ENCODE measurements around the gene BIVM.
A peak's percentile ranks its signal among the peaks of the same experiment; 100 is the strongest.

The BIVM gene

DNA sequence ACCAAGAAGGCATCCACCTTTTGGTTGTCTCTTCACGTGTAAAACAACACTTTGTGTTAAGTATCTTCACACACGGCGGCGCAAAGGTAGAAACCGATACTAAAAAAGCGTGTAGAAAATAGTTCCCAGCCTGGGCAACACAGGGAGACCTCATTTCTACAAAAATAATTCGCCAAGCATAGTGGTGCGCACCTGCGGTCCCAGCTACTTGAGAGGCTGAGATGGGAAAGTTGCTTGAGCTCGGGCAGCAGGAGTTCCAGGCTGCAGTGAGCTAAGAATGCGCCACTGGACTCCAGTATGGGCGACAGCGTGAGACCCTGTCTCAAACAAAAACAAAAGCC, 46.3 kb downstream of the BIVM start:
- no peak for DNase-seq (ENCODE audit: low read depth)

- DNase-seq (ENCODE audit: low read depth): peak; percentile 94
These were observed 46.8 kb downstream of the BIVM start, which contains the start of gene ERCC5 for GRCh38 chr13:102845630-102846260. TSS of gene ERCC5 (plus strand) at chr13:102846032. CDS start at chr13:102846267, 235 bp downstream.

- DNase-seq (ENCODE audit: low read depth): peak; percentile 33
These were observed 47.5 kb downstream of the BIVM start for GRCh38 chr13:102846261-102847015.

DNA sequence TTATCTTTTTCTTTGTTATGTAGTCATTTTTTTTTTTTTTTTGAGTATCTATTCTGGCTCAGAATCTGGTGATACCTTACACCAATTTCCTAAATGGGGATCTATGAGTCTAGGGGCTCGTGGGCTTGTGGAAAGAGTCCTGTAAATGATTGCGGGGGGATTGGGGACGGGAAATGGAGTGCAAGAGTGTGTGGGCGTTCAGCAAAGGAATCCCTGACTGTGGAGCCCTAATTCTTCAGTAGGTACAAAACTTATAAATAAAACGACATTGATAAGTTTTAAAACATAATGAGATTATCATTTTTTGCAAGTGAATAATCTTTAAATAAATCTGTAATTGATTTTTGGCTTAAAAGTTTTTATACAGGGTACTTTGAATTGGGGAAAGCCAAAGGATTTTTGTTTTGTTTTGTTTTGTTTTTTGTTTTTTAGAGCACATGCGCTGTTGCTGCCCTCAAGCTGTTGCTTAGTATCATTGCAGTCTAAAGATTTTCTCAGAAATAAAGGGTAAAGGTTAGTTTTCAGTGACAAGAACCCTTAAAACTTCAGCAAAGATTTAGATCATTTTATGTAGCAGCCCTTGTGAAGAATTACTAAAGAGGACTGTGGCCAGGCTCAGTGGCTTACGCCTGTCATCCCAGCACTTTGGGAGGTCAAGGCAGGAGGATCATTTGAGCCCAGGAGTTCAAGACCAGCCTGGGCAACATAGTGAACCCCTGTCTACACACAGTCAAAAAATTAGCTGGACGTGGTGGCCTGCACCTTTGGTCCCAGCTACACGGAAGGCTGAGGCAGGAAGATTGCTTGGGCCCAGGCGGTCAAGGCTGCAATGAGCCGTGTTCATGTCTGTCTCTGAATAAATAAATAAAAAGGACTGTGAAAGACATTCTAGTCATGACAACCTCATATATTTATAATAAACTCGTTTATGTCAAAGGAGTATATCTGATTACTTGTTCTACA, 48.6 kb downstream of the BIVM start:
- peak; percentile 41 for DNase-seq (ENCODE audit: low read depth)

GRCh38 chr13:102848956-102849355, 50.0 kb downstream of the BIVM start:
- no peak for DNase-seq (ENCODE audit: low read depth)

GRCh38 chr13:102852556-102852955, 53.6 kb downstream of the BIVM start:
- DNase-seq (ENCODE audit: low read depth): no peak

DNA sequence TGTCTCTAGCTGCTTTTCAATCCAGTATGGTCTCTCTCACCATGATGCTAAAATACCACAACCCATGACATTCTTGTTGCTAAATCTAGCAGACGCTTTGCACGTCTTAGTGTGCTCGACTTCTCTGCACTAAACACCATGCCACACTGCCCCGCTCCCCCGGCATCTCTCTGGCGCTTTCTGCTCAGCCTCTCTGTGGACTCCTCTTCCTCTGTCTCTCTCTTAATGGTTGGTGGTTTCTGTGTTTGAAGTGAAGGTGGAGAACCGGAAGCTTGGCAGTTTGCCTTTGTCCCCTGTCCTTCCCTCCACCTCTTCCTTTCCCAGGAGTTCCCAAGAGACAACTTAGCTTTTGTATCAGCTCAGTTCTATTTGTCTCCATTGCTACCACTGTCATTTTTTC, 55.8 kb downstream of the BIVM start:
- DNase-seq (ENCODE audit: low read depth): no peak

- DNase-seq (ENCODE audit: low read depth): peak; percentile 48
These were observed 57.6 kb downstream of the BIVM start for GRCh38 chr13:102856557-102856956.

GRCh38 chr13:102862624-102863210, 63.8 kb downstream of the BIVM start:
- DNase-seq (ENCODE audit: low read depth): no peak

DNA sequence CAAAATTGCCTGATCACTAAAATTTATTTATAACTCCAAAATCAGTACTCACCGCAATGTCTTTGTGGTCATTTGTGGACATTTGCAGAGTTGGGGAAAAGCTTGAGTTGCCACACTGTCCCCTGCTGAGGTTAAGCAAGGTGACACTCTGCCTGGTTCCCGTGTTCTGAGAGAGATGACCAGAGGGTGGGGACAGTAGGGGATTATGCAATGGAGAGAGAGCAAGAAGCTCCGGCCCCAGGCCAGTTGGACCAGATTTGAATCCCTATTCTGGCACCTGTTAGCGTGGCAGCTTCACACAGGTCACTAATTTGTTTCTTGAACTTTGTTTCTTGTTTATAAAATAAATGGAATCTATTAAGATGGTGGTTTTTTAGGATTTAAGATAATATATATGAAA, 64.7 kb downstream of the BIVM start:
- no peak for DNase-seq (ENCODE audit: low read depth)

DNA sequence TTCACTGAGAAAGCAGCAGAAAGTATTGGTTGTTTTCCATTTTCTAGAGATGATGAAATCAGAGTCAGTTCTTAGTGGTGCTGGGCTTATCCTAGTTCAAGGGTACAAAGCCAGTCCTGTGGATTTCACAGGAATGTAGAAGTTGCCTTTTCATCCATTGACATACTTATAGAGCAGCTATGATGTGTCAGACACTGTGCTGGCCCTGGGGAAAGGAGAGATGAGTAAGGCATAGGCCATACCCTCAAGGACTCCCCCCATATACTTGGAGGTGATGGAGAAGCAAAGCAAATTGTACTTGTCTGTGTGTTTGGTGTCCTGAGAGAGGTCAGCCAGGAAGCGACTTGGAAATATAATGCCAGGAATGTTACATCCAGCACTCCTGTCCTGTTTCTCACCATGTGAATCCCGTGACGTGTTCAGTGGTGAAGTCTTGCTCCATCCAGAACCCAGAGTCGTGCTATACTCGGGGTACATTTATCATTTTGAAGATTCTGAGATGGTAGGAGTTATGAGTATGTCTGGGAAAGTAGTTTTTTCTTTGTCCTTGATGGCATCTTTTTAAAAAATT, 69.5 kb downstream of the BIVM start:
- peak; percentile 78 for DNase-seq (ENCODE audit: low read depth)

- DNase-seq (ENCODE audit: low read depth): peak; percentile 40
These were observed 71.2 kb downstream of the BIVM start for GRCh38 chr13:102869948-102870676.

DNA sequence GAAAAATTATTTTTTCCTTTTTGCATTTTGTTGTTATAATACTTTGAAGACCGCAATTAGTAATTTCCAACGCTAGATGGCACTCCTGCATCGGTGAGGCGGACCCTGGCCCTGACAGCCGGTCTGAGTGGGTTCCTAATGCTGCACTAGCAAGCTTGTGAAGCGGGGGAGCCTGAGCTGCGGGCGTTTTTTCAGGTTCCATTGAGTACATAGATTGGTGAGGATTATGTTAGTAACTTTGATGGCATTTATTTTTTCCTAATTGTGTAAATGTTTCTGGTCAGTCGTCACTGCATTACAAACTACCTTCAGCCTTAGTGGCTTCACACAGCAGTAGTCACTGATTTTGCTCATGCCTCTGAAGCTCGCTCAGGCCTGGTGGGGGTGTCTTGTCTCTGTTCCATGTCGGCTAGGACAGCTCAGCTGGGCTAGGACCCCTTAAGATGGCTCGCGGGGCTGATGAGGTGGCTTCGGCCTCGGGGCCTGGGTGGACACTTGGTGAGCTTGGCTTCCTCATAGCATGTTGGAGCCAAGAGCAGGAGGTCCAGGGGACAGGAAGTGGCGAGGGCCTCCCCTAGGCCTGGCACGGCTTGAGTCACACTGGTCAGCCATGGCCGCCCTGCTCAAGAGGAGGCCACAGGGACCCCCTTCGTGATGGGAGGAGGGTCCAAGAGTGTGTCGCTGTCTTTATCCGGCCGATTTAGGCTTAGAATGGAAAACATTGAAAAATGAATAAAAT, 71.9 kb downstream of the BIVM start:
- DNase-seq (ENCODE audit: low read depth): peak; percentile 89

DNA sequence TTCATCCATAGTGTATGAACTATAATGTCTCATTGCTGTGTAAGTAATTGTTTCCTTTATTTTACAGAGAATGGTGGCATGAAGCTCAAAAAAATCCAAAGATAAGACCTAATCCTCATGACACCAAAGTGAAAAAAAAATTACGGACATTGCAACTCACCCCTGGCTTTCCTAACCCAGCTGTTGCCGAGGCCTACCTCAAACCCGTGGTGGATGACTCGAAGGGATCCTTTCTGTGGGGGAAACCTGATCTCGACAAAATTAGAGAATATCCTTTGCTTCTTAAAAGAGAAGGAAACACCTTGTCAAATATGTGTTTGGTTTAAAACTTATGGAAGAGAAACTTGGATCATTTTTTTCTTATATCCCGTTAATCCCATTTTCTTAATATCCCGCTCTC, 73.2 kb downstream of the BIVM start:
- peak; percentile 50 for DNase-seq (ENCODE audit: low read depth)

DNA sequence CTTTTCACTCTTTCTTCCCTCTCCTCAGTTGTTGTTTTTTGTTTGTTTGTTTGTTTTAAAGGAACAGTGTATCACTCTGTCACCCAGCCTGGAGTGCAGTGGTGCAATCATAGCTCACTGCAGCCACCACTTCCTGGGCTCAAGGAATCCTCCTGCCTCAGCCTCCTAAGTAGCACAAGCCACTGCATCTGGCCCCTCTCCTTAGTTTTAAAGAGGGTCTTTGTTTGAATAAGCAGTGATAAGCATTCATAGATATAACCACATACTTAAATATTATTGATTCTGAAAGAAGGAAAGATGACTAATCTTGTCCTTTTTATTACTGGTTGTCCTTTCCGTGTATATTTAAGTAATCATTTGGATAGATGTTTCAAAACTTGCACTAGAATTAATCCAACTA, 73.6 kb downstream of the BIVM start:
- DNase-seq (ENCODE audit: low read depth): no peak

GRCh38 chr13:102873653-102874052, 74.7 kb downstream of the BIVM start:
- peak; percentile 83 for DNase-seq (ENCODE audit: low read depth)

DNA sequence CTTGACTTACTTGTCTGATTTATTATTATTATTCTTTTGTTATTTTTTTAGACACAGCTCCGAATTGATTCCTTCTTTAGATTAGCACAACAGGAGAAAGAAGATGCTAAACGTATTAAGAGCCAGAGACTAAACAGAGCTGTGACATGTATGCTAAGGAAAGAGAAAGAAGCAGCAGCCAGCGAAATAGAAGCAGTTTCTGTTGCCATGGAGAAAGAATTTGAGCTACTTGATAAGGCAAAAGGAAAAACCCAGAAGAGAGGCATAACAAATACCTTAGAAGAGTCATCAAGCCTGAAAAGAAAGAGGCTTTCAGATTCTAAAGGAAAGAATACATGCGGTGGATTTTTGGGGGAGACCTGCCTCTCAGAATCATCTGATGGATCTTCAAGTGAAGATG, 76.3 kb downstream of the BIVM start:
- DNase-seq (ENCODE audit: low read depth): peak; percentile 28

- DNase-seq (ENCODE audit: low read depth): peak; percentile 92
These were observed 78.4 kb downstream of the BIVM start for GRCh38 chr13:102877303-102877702.

GRCh38 chr13:102878481-102878880, 79.6 kb downstream of the BIVM start:
- DNase-seq (ENCODE audit: low read depth): peak; percentile 81

- peak; percentile 32 for DNase-seq (ENCODE audit: low read depth)
These were observed 81.0 kb downstream of the BIVM start for GRCh38 chr13:102879793-102880499.
